ENCODE measurements around the gene LILRB3. TPM values are rescaled to one million over a fixed set of nuclear protein-coding genes. Genes with fewer than 3 reads are reported as not detected.

The LILRB3 gene
- total and polyA plus RNA-seq, 4 experiments from 2014 or later = 0.97 to 9.1 (median 7.3) TPM

- Mint-ChIP-seq H3K4me1 (peaks cover 3 to 28% (median 11%) of the 10 kb centered on the region in 4 donors), H3K36me3 (no peaks in the 10 kb centered on the region), H3K9me3 (peaks cover 0 to 2% (median 0%) of the 10 kb centered on the region in 8 donors), H3K27ac (peak overlapping the region in 2 of 7 donors; percentile 41 to 58), H3K4me3 (peak overlapping the region in 2 of 8 donors; percentile 26 to 31), H3K27me3 (no peaks in the 10 kb centered on the region)
- Histone ChIP-seq H3K4me3 (ENCODE audit: low read length in 2 of 2) (no peak overlapping the region), H3K9me3 (ENCODE audit: control insufficient read depth in 1 of 2, low read length in 2 of 2) (no peaks in the 10 kb centered on the region), H3K27ac (ENCODE audit: low read depth, low read length) (no peak overlapping the region), H3K4me1 (ENCODE audit: insufficient read depth, low read length) (peaks cover 23% of the 10 kb centered on the region), H3K27me3 (ENCODE audit: insufficient read depth, low read length) (no peaks in the 10 kb centered on the region), H3K36me3 (ENCODE audit: insufficient read depth, low read length) (no peaks in the 10 kb centered on the region)
- DNase-seq = peak; percentile 79 to 83 (median 81)
- intact Hi-C loops (cut with micrococcal nuclease) = loop anchor here (1.0 kb wide), 2 partner anchors 9 to 63 kb away; partner anchors contain the start of gene LENG1
- ChIA-PET POLR2A (ENCODE audit: partially characterized antibody) (interaction anchor here (1.0 to 3.1 kb wide), 5 partner anchors 9 to 98 kb away, joined by 4 to 20 read pairs (median 5); partner anchors contain the start of genes CNOT3, MBOAT7, RPS9 and TSEN34), CTCF (ENCODE audit: partially characterized antibody) (interaction anchor here (0.8 to 6.4 kb wide), 12 partner anchors 9 to 222 kb away, joined by 3 to 115 read pairs (median 4); partner anchors contain the start of genes CNOT3, LENG1, MBOAT7 and RPS9)
These were observed 54.5 kb downstream of the LILRB3 start for GRCh38 chr19:54168174-54168917.

Other genes with a start within 250 kb of the LILRB3 start
- gene CACNG6, start 231.4 kb downstream of the LILRB3 start, total RNA-seq = not detected
- not detected for gene CACNG6, start 231.4 kb downstream of the LILRB3 start, polyA plus RNA-seq
- not detected for gene VSTM1, start 159.1 kb downstream of the LILRB3 start, total RNA-seq
- gene VSTM1, start 159.1 kb downstream of the LILRB3 start, polyA plus RNA-seq = not detected
- gene TARM1, start 141.6 kb downstream of the LILRB3 start, total RNA-seq = not detected
- not detected for gene TARM1, start 141.6 kb downstream of the LILRB3 start, polyA plus RNA-seq
- gene OSCAR, start 122.2 kb downstream of the LILRB3 start, total RNA-seq = 1 to 10 TPM in 1 of 2 experiments, under 1 TPM in 1; 0.64 to 1.1 TPM
- gene OSCAR, start 122.2 kb downstream of the LILRB3 start, polyA plus RNA-seq = under 1 TPM in 1 of 2 donors, not detected in 1; 0.23 TPM
- 100 to 1,000 TPM; 135 to 137 TPM for gene NDUFA3, start 120.2 kb downstream of the LILRB3 start, total RNA-seq
- gene NDUFA3, start 120.2 kb downstream of the LILRB3 start, polyA plus RNA-seq = 100 to 1,000 TPM; 374 to 440 TPM
- gene TFPT, start 107.3 kb downstream of the LILRB3 start, total RNA-seq = 10 to 100 TPM; 17.2 to 19.0 TPM
- gene TFPT, start 107.3 kb downstream of the LILRB3 start, polyA plus RNA-seq = 10 to 100 TPM; 17.6 to 31.0 TPM
- 10 to 100 TPM; 77.6 to 80.0 TPM for gene PRPF31, start 107.3 kb downstream of the LILRB3 start, total RNA-seq
- 10 to 100 TPM; 73.0 to 79.0 TPM for gene PRPF31, start 107.3 kb downstream of the LILRB3 start, polyA plus RNA-seq
- gene CNOT3, start 85.2 kb downstream of the LILRB3 start, total RNA-seq = 10 to 100 TPM; 80.0 to 82.3 TPM
- 10 to 100 TPM in 1 of 2 donors, 1 to 10 TPM in 1; 3.3 to 21.0 TPM for gene CNOT3, start 85.2 kb downstream of the LILRB3 start, polyA plus RNA-seq
- gene LENG1, start 63.3 kb downstream of the LILRB3 start, total RNA-seq = 10 to 100 TPM; 19.6 to 22.7 TPM
- 10 to 100 TPM in 1 of 2 donors, 1 to 10 TPM in 1; 9.9 to 18.1 TPM for gene LENG1, start 63.3 kb downstream of the LILRB3 start, polyA plus RNA-seq
- gene TMC4, start 49.8 kb downstream of the LILRB3 start, total RNA-seq = 1 to 10 TPM in 1 of 2 experiments, under 1 TPM in 1; 0.61 to 1.1 TPM
- gene TMC4, start 49.8 kb downstream of the LILRB3 start, polyA plus RNA-seq = 1 to 10 TPM in 1 of 2 donors, under 1 TPM in 1; 0.71 to 3.3 TPM
- gene MBOAT7, start 33.4 kb downstream of the LILRB3 start, total RNA-seq = 10 to 100 TPM; 46.4 to 55.5 TPM
- gene MBOAT7, start 33.4 kb downstream of the LILRB3 start, polyA plus RNA-seq = 10 to 100 TPM; 16.0 to 28.7 TPM
- 10 to 100 TPM; 23.2 to 25.8 TPM for gene TSEN34, start 31.7 kb downstream of the LILRB3 start, total RNA-seq
- gene TSEN34, start 31.7 kb downstream of the LILRB3 start, polyA plus RNA-seq = 10 to 100 TPM; 20.3 to 39.6 TPM
- 1,000 to 10,000 TPM; 1,117 to 1,127 TPM for gene RPS9, start 22.1 kb downstream of the LILRB3 start, total RNA-seq
- gene RPS9, start 22.1 kb downstream of the LILRB3 start, polyA plus RNA-seq = 1,000 to 10,000 TPM in 1 of 2 donors, 100 to 1,000 TPM in 1; 924 to 1,042 TPM
- gene LILRA6, start 19.8 kb upstream of the LILRB3 start, total RNA-seq = 1 to 10 TPM in 1 of 2 experiments, under 1 TPM in 1; 0.73 to 1.2 TPM
- gene LILRA6, start 19.8 kb upstream of the LILRB3 start, polyA plus RNA-seq = 1 to 10 TPM in 1 of 2 donors, not detected in 1; 2.9 TPM
- gene LILRB5, start 34.3 kb upstream of the LILRB3 start, total RNA-seq = under 1 TPM; 0.47 to 0.52 TPM
- not detected for gene LILRB5, start 34.3 kb upstream of the LILRB3 start, polyA plus RNA-seq
- 1 to 10 TPM in 1 of 2 experiments, under 1 TPM in 1; 0.58 to 1.2 TPM for gene LILRB2, start 58.1 kb upstream of the LILRB3 start, total RNA-seq
- not detected for gene LILRB2, start 58.1 kb upstream of the LILRB3 start, polyA plus RNA-seq
- under 1 TPM; 0.36 to 0.38 TPM for gene LILRA5, start 90.2 kb upstream of the LILRB3 start, total RNA-seq
- gene LILRA5, start 90.2 kb upstream of the LILRB3 start, polyA plus RNA-seq = not detected
- gene LILRA4, start 116.2 kb upstream of the LILRB3 start, total RNA-seq = not detected
- under 1 TPM in 1 of 2 donors, not detected in 1; 0.45 TPM for gene LILRA4, start 116.2 kb upstream of the LILRB3 start, polyA plus RNA-seq
- 10 to 100 TPM; 57.6 to 59.8 TPM for gene LAIR1, start 141.9 kb upstream of the LILRB3 start, total RNA-seq
- gene LAIR1, start 141.9 kb upstream of the LILRB3 start, polyA plus RNA-seq = 10 to 100 TPM; 23.1 to 60.5 TPM
- gene TTYH1, start 192.5 kb upstream of the LILRB3 start, total RNA-seq = not detected
- under 1 TPM in 1 of 2 donors, not detected in 1; 0.29 TPM for gene TTYH1, start 192.5 kb upstream of the LILRB3 start, polyA plus RNA-seq
- 100 to 1,000 TPM; 535 to 565 TPM for gene LENG8, start 226.2 kb upstream of the LILRB3 start, total RNA-seq
- gene LENG8, start 226.2 kb upstream of the LILRB3 start, polyA plus RNA-seq = 10 to 100 TPM in 1 of 2 donors, 1 to 10 TPM in 1; 3.1 to 11.3 TPM
- gene LENG9, start 240.8 kb upstream of the LILRB3 start, total RNA-seq = 1 to 10 TPM; 7.2 to 7.3 TPM
- gene LENG9, start 240.8 kb upstream of the LILRB3 start, polyA plus RNA-seq = under 1 TPM in 1 of 2 donors, not detected in 1; 0.59 TPM